Measurements from ENCODE around the gene CCDC83.

GRCh38 chr11:85854212-85854556 is 999 bp upstream of the CCDC83 start:
- TF ChIP-seq CREB5 (CRISPR knock-in tag; IDR thresholded peaks at IDR 0.05; ENCODE audit: low read depth) (no peak), CSDC2 (CRISPR knock-in tag; IDR thresholded peaks at IDR 0.05) (no peak), PATZ1 (CRISPR knock-in tag; IDR thresholded peaks at IDR 0.05; ENCODE audit: borderline replicate concordance) (no peak), RARB (CRISPR knock-in tag; IDR thresholded peaks at IDR 0.05) (no peak), ZNF70 (CRISPR knock-in tag; IDR thresholded peaks at IDR 0.05) (no peak), SNAI2 (CRISPR knock-in tag; IDR thresholded peaks at IDR 0.05) (no peak), ZNF565 (CRISPR knock-in tag; conservative IDR thresholded peaks at IDR 0.05; ENCODE audit: low read depth) (no peak), POU6F1 (CRISPR knock-in tag; IDR thresholded peaks at IDR 0.05; ENCODE audit: borderline replicate concordance, low read depth) (no peak), TSHZ2 (CRISPR knock-in tag; IDR thresholded peaks at IDR 0.05) (no peak), ZFP3 (CRISPR knock-in tag; IDR thresholded peaks at IDR 0.05) (no peak), ARNTL (CRISPR knock-in tag; IDR thresholded peaks at IDR 0.05; ENCODE audit: borderline replicate concordance, low read depth) (no peak)

All from SK-N-SH treated with all-trans-retinoic acid at 6 μM for 48 hours (cell line).